Spleen (tissue), 11 donors: ENCODE measurements around the gene SMG6. TPM values are rescaled to one million over a fixed set of nuclear protein-coding genes. Genes with fewer than 3 reads are reported as not detected.

Experiments
- DNase-seq: peaks from one replicate; pipeline ENCODE4 v3.0.0-alpha.2; 2020
- H3K27ac ChIP-seq, 8 donors: fragments of 200-600 bp; sonication (generic) in 7 of 8; 1 replicate in 4 of 8; 2 replicates in 4 of 8; pipeline versions ENCODE4 v1.5.0 to v1.8.0; 2016 to 2021; ENCODE audit warnings: inconsistent platforms in 4 of 8, mild to moderate bottlenecking in 4 of 8, moderate library complexity in 1 of 8
- H3K27me3 ChIP-seq, 7 donors: fragments of 200-600 bp; sonication (generic) in 6 of 7; replicated peaks in 1 of 7; 1 replicate in 4 of 7; 2 replicates in 3 of 7; pipeline versions ENCODE4 v1.5.0 to v1.8.0; 2016 to 2021; ENCODE audit warnings: inconsistent platforms in 3 of 7, mild to moderate bottlenecking in 1 of 7
- H3K36me3 ChIP-seq, 6 donors: fragments of 200-600 bp; sonication (generic) in 5 of 6; 1 replicate in 4 of 6; 2 replicates in 2 of 6; pipeline versions ENCODE4 v1.5.0 to v1.8.0; 2016 to 2021; ENCODE audit warnings: inconsistent platforms in 2 of 6
- H3K4me1 ChIP-seq, 6 donors: fragments of 200-600 bp; sonication (generic) in 5 of 6; 1 replicate in 3 of 6; 2 replicates in 3 of 6; pipeline versions ENCODE4 v1.5.0 to v1.8.0; 2016 to 2021; ENCODE audit warnings: inconsistent platforms in 3 of 6
- H3K4me3 ChIP-seq, 8 donors: fragments of 200-600 bp; sonication (generic) in 7 of 8; 1 replicate in 4 of 8; 2 replicates in 4 of 8; pipeline versions ENCODE4 v1.5.0 to v1.8.0; 2016 to 2021; ENCODE audit warnings: inconsistent platforms in 4 of 8, mild to moderate bottlenecking in 4 of 8, moderate library complexity in 2 of 8
- H3K9me3 ChIP-seq, 8 donors: fragments of 200-600 bp; sonication (generic) in 7 of 8; 1 replicate in 4 of 8; 2 replicates in 4 of 8; pipeline versions ENCODE4 v1.5.0 to v1.8.0; 2016 to 2021; ENCODE audit warnings: inconsistent platforms in 4 of 8
- POLR2A ChIP-seq, 3 donors: fragments of 450-650 bp; IDR thresholded peaks; one replicate each; pipeline ENCODE4 v1.5.1; 2017; ENCODE audit warnings: antibody characterized with exemption in 3 of 3, mild to moderate bottlenecking in 1 of 3
- POLR2AphosphoS5 ChIP-seq, 3 donors: sonication (generic); formaldehyde crosslinking; IDR thresholded peaks; one replicate each; pipeline ENCODE4 v1.5.1; 2017; ENCODE audit warnings: antibody characterized with exemption in 3 of 3
- WGBS, 5 donors: extraction: QIAGEN DNeasy Blood & Tissue Kit in 3 of 5; methylation state at CpG; one replicate each; pipeline versions ENCODE4 v1.1.5 to v1.1.7; 2013 to 2018; 5-methylcytosine and 5-hydroxymethylcytosine counted together
- intact Hi-C: fragments of 100-400 bp; cut with DNase I; formaldehyde crosslinking; loops from one replicate; pipeline ENCODE4 v1.15.0; 2023; ENCODE audit warnings: low total_unique reads
- polyA plus RNA-seq, 3 donors: library from polyadenylated mRNA; stranded (reverse); fragments of 200-250 nt; gene quantifications; one replicate each; pipeline ENCODE4 v1.2.1, GENCODE V29; 2013
- total RNA-seq, 7 donors: library from RNA; depleted of rRNA in 3 of 7; stranded (reverse); fragments of >200 nt in 3 of 7; fragmentation: NEBNext Ultra II Directional in 4 of 7; extraction: Animal tissue kit (Norgen Biotek cat#: 25700) in 4 of 7; gene quantifications; one replicate each; pipeline versions ENCODE4 v1.1.0 to v1.2.1, GENCODE V29; 2016 to 2021
- TF ChIP-seq, protein P1 (sequence below), 11 experiments: fragments of 200-600 bp in 7 of 11; fragments of 450-650 bp in 4 of 11; sonication (generic) in 4 of 11; IDR thresholded peaks in 8 of 11; conservative IDR thresholded peaks in 3 of 11; 1 replicate in 7 of 11; 2 replicates in 4 of 11; pipeline versions ENCODE4 v1.4.0 to v1.8.0; 2016 to 2021; ENCODE audit warnings: antibody characterized with exemption in 11 of 11, inconsistent platforms in 4 of 11, mild to moderate bottlenecking in 1 of 11
- donor health status: healthy with polysubstance abuse.
- donor health status: DM: no; HTN: no; CAD: no; lungs with moderate emphysema.
- donor health status: DM: no; HTN: no; CAD: no.
- donor health status: Bipolar disorder and iron deficiency.
- donor health status: healthy.
- donor health status: DM: no; HTN: no; CAD: no.
- donor health status: DM: yes; HTN: yes; CAD: no.

The SMG6 gene
- total and polyA plus RNA-seq, 10 donors, result 9.7 to 44.2 (median 28.0) TPM

DNA sequence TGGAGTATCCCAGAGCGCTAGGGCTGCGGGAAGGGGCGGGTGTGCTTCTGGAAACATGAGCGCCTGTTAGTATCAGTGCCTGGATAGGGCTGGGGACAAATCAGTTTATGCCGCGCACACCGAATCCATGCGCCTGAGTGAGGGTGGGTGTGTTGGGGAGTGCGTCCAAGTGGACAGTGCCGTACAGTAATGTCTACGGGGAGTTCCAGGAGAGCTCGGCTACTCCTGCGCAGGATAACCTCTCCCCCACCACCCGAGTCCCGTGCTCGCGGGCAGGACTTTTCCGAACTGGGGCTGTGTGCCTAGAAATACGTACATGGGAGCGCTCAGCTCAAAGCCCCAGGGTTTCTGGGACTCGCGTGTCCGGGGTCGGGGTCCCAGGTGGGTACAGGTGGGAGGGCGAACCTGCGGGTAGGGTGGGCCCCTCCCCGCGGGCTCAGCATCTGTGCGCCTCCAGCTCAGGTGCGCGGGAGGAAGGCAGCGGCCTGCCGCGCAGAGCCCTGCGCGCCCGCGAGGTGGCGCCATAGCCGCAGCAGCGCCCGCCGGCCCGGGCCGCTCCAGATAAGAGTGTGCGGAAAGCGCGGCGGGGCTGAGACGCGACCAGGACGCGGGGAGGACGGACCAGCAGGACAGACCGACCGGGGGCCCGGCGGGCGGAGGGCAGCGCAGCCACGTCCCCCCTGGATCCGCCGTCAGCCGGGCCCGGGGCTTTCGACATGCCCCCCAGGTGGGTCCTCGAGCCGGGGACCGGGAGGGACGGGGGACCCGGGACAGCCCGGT lies 248.9 kb downstream of the SMG6 start, which contains the start of gene HIC1:
Gene HIC1 (plus strand): TSS at position 592 of the 780 bp plus-strand sequence. CDS start 1,588 bp downstream, outside the sequence.
- peak; percentile 95 for DNase-seq
- no peaks in the 10 kb centered on the region for H3K9me3 ChIP-seq
- H3K36me3 ChIP-seq, result peaks cover 0 to 30% (median 0%) of the 10 kb centered on the region in 6 donors
- H3K4me3 ChIP-seq, result peak within 1 kb of the TSS; percentile 27 to 78 (median 58)
- WGBS, 5 donors, result 1 to 2% (median 2%) methylated on average over 33 to 72 of the region's 72 CpGs
- H3K27ac ChIP-seq, result peak within 1 kb of the TSS; percentile 57 to 89 (median 87)
- intact Hi-C loops, result loop anchor here (2.0 to 10.0 kb wide), 2 partner anchors 190 to 230 kb away; no protein-coding TSS in a partner anchor
- peaks cover 53 to 89% (median 84%) of the 10 kb centered on the region in 6 donors for H3K4me1 ChIP-seq
- peaks cover 0 to 89% (median 47%) of the 10 kb centered on the region in 7 donors for H3K27me3 ChIP-seq
- peak; percentile 72 to 88 (median 87) for TF ChIP-seq POLR2AphosphoS5 (IDR thresholded peaks at IDR 0.05)
- TF ChIP-seq, protein P1, sequence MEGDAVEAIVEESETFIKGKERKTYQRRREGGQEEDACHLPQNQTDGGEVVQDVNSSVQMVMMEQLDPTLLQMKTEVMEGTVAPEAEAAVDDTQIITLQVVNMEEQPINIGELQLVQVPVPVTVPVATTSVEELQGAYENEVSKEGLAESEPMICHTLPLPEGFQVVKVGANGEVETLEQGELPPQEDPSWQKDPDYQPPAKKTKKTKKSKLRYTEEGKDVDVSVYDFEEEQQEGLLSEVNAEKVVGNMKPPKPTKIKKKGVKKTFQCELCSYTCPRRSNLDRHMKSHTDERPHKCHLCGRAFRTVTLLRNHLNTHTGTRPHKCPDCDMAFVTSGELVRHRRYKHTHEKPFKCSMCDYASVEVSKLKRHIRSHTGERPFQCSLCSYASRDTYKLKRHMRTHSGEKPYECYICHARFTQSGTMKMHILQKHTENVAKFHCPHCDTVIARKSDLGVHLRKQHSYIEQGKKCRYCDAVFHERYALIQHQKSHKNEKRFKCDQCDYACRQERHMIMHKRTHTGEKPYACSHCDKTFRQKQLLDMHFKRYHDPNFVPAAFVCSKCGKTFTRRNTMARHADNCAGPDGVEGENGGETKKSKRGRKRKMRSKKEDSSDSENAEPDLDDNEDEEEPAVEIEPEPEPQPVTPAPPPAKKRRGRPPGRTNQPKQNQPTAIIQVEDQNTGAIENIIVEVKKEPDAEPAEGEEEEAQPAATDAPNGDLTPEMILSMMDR (IDR thresholded peaks at IDR 0.05 in 8 of 11, conservative IDR thresholded peaks at IDR 0.05 in 3 of 11), result peak; percentile 62 to 99 (median 98)
- TF ChIP-seq POLR2A (IDR thresholded peaks at IDR 0.05), result no peak

DNA sequence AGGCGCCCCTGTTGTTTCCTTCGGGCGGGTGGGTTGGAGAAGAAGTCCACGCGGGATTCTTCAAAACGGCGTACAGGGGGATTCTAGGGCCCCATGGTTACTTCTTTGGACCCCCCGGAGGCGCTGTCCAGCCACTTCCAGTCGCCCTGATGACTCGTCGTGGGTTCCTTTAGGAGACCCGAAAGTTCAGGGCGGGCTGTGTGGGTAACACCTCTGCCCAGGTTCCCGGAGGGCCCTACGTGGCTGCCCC lies 249.4 kb downstream of the SMG6 start:
- Histone ChIP-seq H3K4me1 (peaks cover 51 to 89% (median 83%) of the 10 kb centered on the region in 6 donors), H3K9me3 (no peaks in the 10 kb centered on the region), H3K27ac (peak overlapping the region; percentile 57 to 89 (median 87)), H3K4me3 (peak overlapping the region; percentile 27 to 78 (median 58)), H3K27me3 (peaks cover 0 to 92% (median 50%) of the 10 kb centered on the region in 7 donors), H3K36me3 (peaks cover 0 to 25% (median 0%) of the 10 kb centered on the region in 6 donors)
- WGBS, 5 donors, result 3 to 7% (median 4%) methylated on average over 12 to 16 of the region's 16 CpGs
- no peak for TF ChIP-seq POLR2A (IDR thresholded peaks at IDR 0.05)
- TF ChIP-seq, protein P1 (IDR thresholded peaks at IDR 0.05 in 8 of 11, conservative IDR thresholded peaks at IDR 0.05 in 3 of 11), result no peak
- TF ChIP-seq POLR2AphosphoS5 (IDR thresholded peaks at IDR 0.05), result no peak
- DNase-seq, result no peak
- intact Hi-C loops, result loop anchor here (2.0 to 10.0 kb wide), 2 partner anchors 191 to 231 kb away; no protein-coding TSS in a partner anchor

DNA sequence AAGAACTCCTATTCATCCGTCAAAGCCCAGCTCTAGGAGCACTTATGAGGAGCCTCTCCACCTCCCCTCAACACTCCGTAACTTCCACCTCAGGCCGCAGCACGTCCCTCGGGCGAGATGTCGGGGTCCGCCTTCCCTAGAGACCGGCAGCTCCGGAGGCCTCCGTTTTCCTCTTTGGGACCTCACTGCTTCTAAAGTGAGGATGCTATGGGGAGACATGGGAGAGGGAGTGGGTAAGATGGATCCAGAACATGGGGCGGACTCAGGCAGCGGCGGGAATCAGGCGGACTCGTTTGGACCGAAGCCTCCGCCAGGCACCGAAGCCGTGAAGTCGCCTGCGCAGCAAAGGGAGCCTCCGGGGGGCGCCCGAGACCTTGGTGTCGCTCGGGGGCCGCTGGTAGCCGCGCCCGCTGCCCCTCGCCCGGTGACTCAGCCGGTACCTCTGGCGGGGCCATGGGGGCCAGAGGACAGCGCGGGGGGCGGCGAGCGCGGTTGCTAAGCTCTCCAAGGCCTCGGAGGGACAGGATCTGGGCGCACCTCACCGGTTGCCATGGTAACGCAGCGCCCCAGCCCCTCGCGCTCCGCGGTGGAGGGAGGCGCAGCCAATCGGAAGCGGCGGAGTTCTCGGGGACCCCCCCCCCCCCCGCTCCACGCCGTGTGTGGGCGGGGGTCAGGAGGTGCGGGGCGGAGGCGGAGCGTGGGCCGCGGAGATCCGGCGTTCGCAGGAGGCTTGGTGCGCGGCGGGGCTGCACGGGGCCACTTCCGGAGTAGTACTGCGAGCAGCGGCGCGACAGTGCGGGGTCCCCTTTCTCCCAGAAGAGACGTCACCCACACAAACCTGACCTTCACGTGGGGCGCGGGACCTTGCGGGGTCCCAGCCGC lies 250.0 kb downstream of the SMG6 start:
- intact Hi-C loops, result loop anchor here (2.0 to 10.0 kb wide), 2 partner anchors 191 to 231 kb away; no protein-coding TSS in a partner anchor
- Histone ChIP-seq H3K4me3 (peak overlapping the region; percentile 27 to 78 (median 58)), H3K36me3 (peaks cover 0 to 19% (median 0%) of the 10 kb centered on the region in 6 donors), H3K4me1 (peaks cover 51 to 89% (median 83%) of the 10 kb centered on the region in 6 donors), H3K27me3 (peaks cover 0 to 92% (median 50%) of the 10 kb centered on the region in 7 donors), H3K9me3 (no peaks in the 10 kb centered on the region), H3K27ac (peak overlapping the region; percentile 57 to 89 (median 87))
- peak; percentile 92 for DNase-seq
- peak in 2 of 3 donors; percentile 21 to 71 for TF ChIP-seq POLR2AphosphoS5 (IDR thresholded peaks at IDR 0.05)
- no peak for TF ChIP-seq POLR2A (IDR thresholded peaks at IDR 0.05)
- TF ChIP-seq, protein P1 (IDR thresholded peaks at IDR 0.05 in 8 of 11, conservative IDR thresholded peaks at IDR 0.05 in 3 of 11), result peak; percentile 43 to 83 (median 67)
- 3 to 10% (median 4%) methylated on average over 35 to 84 of the region's 84 CpGs for WGBS, 5 donors
